ENCODE measurements around the gene SSRP1. TPM values are rescaled to one million over a fixed set of nuclear protein-coding genes. Genes with fewer than 3 reads are reported as not detected.

Gene SSRP1
- total RNA-seq, 3 donors from 2014 or later: 59.5 to 79.3 (median 65.8) TPM

DNA sequence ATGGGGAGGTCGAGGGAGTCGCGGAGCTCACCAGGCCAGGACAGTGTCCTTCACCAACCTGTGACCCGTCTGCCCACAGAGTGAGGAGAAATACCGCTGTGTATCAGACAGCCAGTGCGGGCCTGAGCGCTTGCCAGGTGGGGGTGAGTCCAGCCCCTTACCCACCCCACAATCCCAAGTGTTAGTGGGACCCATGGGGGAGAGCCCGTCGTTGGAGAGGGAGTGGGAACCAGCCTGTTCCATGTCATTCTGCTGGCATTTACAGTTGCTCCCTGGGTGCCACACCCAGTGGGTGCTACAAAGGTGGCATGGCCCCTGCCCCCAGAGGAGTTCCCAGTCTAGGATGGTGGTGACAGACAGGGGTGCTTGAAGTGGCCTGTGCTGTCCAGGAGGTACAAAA is 11.6 kb upstream of the SSRP1 start:
- no peaks in the 10 kb centered on the region for H3K36me3 ChIP-seq (ENCODE audit: low read depth)
- TF ChIP-seq, protein P1, sequence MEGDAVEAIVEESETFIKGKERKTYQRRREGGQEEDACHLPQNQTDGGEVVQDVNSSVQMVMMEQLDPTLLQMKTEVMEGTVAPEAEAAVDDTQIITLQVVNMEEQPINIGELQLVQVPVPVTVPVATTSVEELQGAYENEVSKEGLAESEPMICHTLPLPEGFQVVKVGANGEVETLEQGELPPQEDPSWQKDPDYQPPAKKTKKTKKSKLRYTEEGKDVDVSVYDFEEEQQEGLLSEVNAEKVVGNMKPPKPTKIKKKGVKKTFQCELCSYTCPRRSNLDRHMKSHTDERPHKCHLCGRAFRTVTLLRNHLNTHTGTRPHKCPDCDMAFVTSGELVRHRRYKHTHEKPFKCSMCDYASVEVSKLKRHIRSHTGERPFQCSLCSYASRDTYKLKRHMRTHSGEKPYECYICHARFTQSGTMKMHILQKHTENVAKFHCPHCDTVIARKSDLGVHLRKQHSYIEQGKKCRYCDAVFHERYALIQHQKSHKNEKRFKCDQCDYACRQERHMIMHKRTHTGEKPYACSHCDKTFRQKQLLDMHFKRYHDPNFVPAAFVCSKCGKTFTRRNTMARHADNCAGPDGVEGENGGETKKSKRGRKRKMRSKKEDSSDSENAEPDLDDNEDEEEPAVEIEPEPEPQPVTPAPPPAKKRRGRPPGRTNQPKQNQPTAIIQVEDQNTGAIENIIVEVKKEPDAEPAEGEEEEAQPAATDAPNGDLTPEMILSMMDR (IDR thresholded peaks at IDR 0.05): no peak
- no peak for DNase-seq
- intact Hi-C loops (cut with DNase I, micrococcal nuclease): loop anchor here in 1 of 2 donors (10.0 kb wide), 1 partner anchor 297 kb away; the partner anchor contains the start of gene YPEL4
- ATAC-seq: no peak
- H3K9me3 ChIP-seq: no peaks in the 10 kb centered on the region
- no peak overlapping the region for H3K4me3 ChIP-seq
- no peaks in the 10 kb centered on the region for H3K4me1 ChIP-seq (ENCODE audit: low read depth)

DNA sequence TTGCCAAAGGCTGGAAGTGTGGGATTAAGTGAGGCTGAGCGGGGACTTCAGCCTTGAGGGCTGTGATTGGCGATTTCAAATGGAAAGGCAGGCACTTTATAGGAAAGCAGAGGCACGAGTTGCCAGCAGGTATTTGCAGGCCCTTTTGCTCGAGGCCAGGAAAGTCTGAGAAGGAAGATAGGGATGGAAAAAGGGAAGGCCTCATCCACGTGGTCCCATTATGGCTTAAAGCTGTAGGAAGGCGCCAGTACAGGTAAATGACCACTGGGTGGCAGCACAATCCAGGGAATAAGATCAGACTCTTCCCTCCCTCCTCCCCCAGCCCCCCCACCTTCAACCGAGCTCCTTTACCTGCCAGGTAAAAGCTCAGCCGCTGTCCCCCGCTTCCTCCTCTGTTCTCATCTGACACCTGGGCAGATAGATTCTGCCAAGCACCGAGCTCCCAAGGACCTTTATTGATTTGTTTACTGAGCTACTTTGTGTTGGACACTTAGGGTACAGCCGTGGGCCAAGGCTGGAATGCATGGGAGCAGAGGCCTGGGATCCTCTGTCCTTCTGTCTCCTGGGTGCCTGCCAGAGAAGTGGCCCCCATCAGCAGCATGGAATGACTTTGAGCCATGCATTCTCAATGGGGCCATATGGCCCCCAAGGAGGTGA is 10.0 kb upstream of the SSRP1 start:
- ATAC-seq: peak; percentile 91
- DNase-seq: peak in 2 of 3 donors; percentile 71 to 92
- TF ChIP-seq, protein P1 (IDR thresholded peaks at IDR 0.05): peak; percentile 68
- Histone ChIP-seq H3K4me1 (ENCODE audit: low read depth) (no peaks in the 10 kb centered on the region), H3K4me3 (no peak overlapping the region), H3K9me3 (no peaks in the 10 kb centered on the region), H3K36me3 (ENCODE audit: low read depth) (no peaks in the 10 kb centered on the region)
- intact Hi-C loops (cut with DNase I, micrococcal nuclease): loop anchor here in 1 of 2 donors (10.0 kb wide), 1 partner anchor 299 kb away; the partner anchor contains the start of gene YPEL4

DNA sequence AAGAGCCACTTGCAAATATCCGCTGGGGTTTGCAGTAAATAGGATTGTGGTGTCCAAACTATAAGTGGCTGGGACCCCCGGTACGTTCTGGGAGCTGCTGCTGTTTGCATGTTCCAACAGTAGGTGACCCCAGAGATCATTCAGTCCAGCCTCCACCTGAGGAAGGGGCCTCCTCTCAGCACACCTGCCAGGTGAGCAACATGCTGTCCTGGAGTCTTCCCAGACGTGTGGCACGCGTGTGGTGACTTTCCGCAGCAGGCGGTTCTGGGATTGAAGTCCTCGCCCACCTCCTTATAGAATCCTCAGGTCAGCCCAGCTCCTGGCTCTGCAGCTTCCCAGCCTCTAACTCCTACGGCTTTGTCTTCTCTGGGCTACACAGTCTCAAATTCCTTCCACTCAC is 9.1 kb upstream of the SSRP1 start:
- TF ChIP-seq, protein P1 (IDR thresholded peaks at IDR 0.05): no peak
- DNase-seq (no peak), ATAC-seq (no peak)
- Histone ChIP-seq H3K36me3 (ENCODE audit: low read depth) (no peaks in the 10 kb centered on the region), H3K9me3 (no peaks in the 10 kb centered on the region), H3K4me3 (no peak overlapping the region), H3K4me1 (ENCODE audit: low read depth) (no peaks in the 10 kb centered on the region)
- intact Hi-C loops (cut with DNase I, micrococcal nuclease): loop anchor here in 1 of 2 donors (10.0 kb wide), 1 partner anchor 300 kb away; the partner anchor contains the start of gene YPEL4

DNA sequence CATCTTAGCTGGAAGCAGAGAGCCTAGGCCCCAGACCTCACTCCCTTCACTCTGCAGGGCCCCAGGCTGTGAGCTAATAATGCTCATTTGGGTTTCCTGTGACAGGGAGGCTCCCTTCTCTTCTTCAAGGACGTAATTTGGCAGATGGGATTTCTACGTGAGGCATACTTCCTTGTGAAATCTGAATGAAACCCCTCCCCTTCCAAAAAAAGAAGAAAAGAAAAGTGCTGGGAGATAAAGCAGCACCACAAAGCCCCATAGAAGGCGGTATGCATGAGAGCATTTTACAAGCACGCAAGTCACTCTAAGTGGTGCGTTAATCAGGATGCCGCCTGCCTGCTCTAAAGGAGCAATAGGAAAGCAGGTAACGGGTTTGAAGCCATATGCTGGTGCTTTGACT is 8.1 kb upstream of the SSRP1 start:
- Histone ChIP-seq H3K4me1 (ENCODE audit: low read depth) (no peaks in the 10 kb centered on the region), H3K4me3 (no peak overlapping the region), H3K9me3 (no peaks in the 10 kb centered on the region), H3K36me3 (ENCODE audit: low read depth) (no peaks in the 10 kb centered on the region)
- DNase-seq (no peak), ATAC-seq (no peak)
- intact Hi-C loops (cut with DNase I, micrococcal nuclease): loop anchor here in 1 of 2 donors (10.0 kb wide), 1 partner anchor 301 kb away; the partner anchor contains the start of gene YPEL4
- TF ChIP-seq, protein P1 (IDR thresholded peaks at IDR 0.05): no peak

DNA sequence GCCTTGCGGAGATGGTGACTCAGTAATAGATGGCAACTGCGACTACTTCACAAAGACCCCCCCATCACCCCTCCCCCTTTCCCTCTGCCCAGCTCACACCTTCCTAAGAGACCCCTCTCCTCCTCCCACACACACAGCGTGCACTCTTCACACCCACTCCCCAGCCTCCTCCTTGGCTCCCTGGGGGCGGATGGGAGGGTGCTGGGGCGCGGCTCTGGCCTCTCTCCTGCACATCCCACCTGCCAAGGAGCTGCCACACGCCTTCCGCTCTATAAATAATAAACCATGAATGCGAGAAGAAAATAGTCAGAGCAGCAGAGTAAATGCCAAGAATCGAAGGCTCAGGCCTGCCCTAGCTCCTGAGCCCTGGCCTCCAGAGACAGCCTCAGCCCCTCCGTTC is 7.0 kb upstream of the SSRP1 start:
- no peaks in the 10 kb centered on the region for H3K36me3 ChIP-seq (ENCODE audit: low read depth)
- H3K9me3 ChIP-seq: no peaks in the 10 kb centered on the region
- no peaks in the 10 kb centered on the region for H3K4me1 ChIP-seq (ENCODE audit: low read depth)
- no peak overlapping the region for H3K4me3 ChIP-seq
- TF ChIP-seq, protein P1 (IDR thresholded peaks at IDR 0.05): no peak
- intact Hi-C loops (cut with DNase I, micrococcal nuclease): loop anchor here in 1 of 2 donors (10.0 kb wide), 1 partner anchor 302 kb away; the partner anchor contains the start of gene YPEL4
- DNase-seq (no peak), ATAC-seq (no peak)
